Suprapubic skin (tissue), 4 donors: Measurements from ENCODE around the gene TELO2. TPM values are rescaled to one million over a fixed set of nuclear protein-coding genes. Genes with fewer than 3 reads are reported as not detected.

Source experiments
- DNase-seq, 2 donors: peaks; one replicate each; pipeline ENCODE4 v3.0.0-alpha.2; 2019; ENCODE audit warnings: low spot score in 2 of 2
- H3K27ac ChIP-seq: fragments of 200-600 bp; sonication (generic); one replicate; pipeline ENCODE4 v1.5.1; 2019
- H3K27me3 ChIP-seq: fragments of 200-600 bp; sonication (generic); one replicate; pipeline ENCODE4 v1.5.1; 2019
- H3K36me3 ChIP-seq: fragments of 200-600 bp; sonication (generic); one replicate; pipeline ENCODE4 v1.5.1; 2019
- H3K4me1 ChIP-seq: fragments of 200-600 bp; sonication (generic); one replicate; pipeline ENCODE4 v1.5.1; 2019
- H3K4me3 ChIP-seq: fragments of 200-600 bp; sonication (generic); one replicate; pipeline ENCODE4 v1.5.1; 2019; ENCODE audit warnings: mild to moderate bottlenecking
- H3K9me3 ChIP-seq: fragments of 200-600 bp; sonication (generic); one replicate; pipeline ENCODE4 v1.5.1; 2019
- EP300 ChIP-seq: sonication (generic); formaldehyde crosslinking; IDR thresholded peaks from one replicate; pipeline ENCODE4 v1.6.1; 2017; ENCODE audit warnings: antibody characterized with exemption
- POLR2A ChIP-seq, 2 donors: fragments of 450-650 bp; IDR thresholded peaks; one replicate each; pipeline ENCODE4 v1.6.1; 2017; ENCODE audit warnings: antibody characterized with exemption in 2 of 2, mild to moderate bottlenecking in 2 of 2, moderate library complexity in 2 of 2
- POLR2AphosphoS5 ChIP-seq, 3 donors: sonication (generic); formaldehyde crosslinking; IDR thresholded peaks; one replicate each; pipeline ENCODE4 v1.6.1; 2017; ENCODE audit warnings: antibody characterized with exemption in 3 of 3
- WGBS: methylation state at CpG from one replicate; pipeline ENCODE4 v1.1.5; 2018; 5-methylcytosine and 5-hydroxymethylcytosine counted together
- total RNA-seq, 4 donors: library from RNA; depleted of rRNA; stranded (reverse); fragments of >200 nt; gene quantifications; one replicate each; pipeline ENCODE4 v1.1.0, GENCODE V29; 2016
- TF ChIP-seq, protein P1 (sequence below), 2 donors: fragments of 200-600 bp in 1 of 2; fragments of 450-650 bp in 1 of 2; sonication (generic) in 1 of 2; IDR thresholded peaks; one replicate each; pipeline ENCODE4 v1.5.1; 2016 to 2019; ENCODE audit warnings: antibody characterized with exemption in 2 of 2, mild to moderate bottlenecking in 1 of 2, moderate library complexity in 1 of 2

Gene TELO2
- total RNA-seq, 4 donors from 2014 or later = 28.1 to 86.1 (median 35.2) TPM

DNA sequence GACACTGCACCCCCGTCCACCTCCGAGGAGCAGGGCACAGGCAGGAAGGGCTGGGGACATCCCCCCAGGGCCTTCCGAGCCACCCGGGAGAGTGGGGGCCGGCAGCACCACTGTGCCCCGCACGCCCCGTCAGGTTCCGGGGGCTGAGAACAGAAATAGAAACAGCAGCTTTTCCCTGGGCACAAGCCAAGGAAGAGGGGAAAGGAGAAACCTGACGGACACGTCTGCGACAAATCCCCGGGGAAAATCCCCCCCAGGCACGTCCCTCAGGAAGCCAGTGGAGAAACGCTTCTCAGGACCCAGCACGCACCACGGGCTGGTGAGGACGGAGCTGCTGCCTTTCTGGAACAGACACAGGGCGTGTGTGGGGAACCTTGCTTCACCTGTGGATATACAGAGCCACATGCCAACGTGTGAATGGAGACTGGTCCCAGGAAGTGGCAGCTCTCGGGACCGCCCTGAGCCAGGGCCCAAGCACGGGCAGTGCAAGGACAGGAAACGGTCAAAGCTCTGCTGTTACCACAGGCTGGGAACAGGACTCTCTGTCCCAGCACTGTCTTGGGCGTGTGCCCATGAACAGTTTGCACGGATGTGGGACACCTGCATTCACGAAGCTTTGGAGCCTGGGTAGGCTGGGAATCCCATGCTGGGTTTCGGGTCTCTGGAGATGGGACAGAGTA, 39.1 kb downstream of the TELO2 start:
- Histone ChIP-seq H3K4me3 (peak overlapping the region; percentile 58), H3K27ac (peak overlapping the region; percentile 91), H3K4me1 (peaks cover 82% of the 10 kb centered on the region), H3K9me3 (no peaks in the 10 kb centered on the region), H3K27me3 (no peaks in the 10 kb centered on the region), H3K36me3 (peaks cover 6% of the 10 kb centered on the region)
- TF ChIP-seq POLR2AphosphoS5 (IDR thresholded peaks at IDR 0.05) (peak in 2 of 3 donors; percentile 68 to 89), EP300 (no peak)
- WGBS = 45% methylated on average over 20 of the region's 28 CpGs
- no peak for DNase-seq

DNA sequence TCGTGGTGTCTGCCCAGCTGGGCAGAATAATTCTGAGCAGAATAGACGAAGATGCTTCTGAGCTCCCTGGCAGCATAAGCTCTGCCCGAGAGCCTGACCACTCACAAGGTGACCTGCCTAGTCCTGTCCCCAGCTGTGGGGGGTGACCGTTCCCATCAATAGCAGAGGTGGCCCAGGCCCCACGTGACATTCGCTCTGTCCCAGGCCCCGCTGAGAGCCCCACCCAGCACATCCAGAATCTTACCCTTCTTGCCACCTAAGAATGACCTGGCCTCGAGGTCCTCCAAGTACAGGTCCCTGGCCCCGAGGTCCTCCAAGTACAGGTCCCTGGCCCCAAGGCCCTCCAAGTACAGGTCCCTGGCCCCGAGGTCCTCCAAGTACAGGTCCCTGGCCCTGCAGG, 39.6 kb downstream of the TELO2 start:
- DNase-seq = no peak
- H3K27ac ChIP-seq = peak overlapping the region; percentile 91
- WGBS = 48% methylated on average over 9 of the region's 10 CpGs
- H3K27me3 ChIP-seq = no peaks in the 10 kb centered on the region
- H3K4me3 ChIP-seq = peak overlapping the region; percentile 58
- H3K36me3 ChIP-seq = peaks cover 6% of the 10 kb centered on the region
- H3K9me3 ChIP-seq = no peaks in the 10 kb centered on the region
- TF ChIP-seq, protein P1, sequence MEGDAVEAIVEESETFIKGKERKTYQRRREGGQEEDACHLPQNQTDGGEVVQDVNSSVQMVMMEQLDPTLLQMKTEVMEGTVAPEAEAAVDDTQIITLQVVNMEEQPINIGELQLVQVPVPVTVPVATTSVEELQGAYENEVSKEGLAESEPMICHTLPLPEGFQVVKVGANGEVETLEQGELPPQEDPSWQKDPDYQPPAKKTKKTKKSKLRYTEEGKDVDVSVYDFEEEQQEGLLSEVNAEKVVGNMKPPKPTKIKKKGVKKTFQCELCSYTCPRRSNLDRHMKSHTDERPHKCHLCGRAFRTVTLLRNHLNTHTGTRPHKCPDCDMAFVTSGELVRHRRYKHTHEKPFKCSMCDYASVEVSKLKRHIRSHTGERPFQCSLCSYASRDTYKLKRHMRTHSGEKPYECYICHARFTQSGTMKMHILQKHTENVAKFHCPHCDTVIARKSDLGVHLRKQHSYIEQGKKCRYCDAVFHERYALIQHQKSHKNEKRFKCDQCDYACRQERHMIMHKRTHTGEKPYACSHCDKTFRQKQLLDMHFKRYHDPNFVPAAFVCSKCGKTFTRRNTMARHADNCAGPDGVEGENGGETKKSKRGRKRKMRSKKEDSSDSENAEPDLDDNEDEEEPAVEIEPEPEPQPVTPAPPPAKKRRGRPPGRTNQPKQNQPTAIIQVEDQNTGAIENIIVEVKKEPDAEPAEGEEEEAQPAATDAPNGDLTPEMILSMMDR (IDR thresholded peaks at IDR 0.05) = no peak
- TF ChIP-seq POLR2A (IDR thresholded peaks at IDR 0.05) (no peak), EP300 (no peak), POLR2AphosphoS5 (IDR thresholded peaks at IDR 0.05) (no peak)
- peaks cover 81% of the 10 kb centered on the region for H3K4me1 ChIP-seq

DNA sequence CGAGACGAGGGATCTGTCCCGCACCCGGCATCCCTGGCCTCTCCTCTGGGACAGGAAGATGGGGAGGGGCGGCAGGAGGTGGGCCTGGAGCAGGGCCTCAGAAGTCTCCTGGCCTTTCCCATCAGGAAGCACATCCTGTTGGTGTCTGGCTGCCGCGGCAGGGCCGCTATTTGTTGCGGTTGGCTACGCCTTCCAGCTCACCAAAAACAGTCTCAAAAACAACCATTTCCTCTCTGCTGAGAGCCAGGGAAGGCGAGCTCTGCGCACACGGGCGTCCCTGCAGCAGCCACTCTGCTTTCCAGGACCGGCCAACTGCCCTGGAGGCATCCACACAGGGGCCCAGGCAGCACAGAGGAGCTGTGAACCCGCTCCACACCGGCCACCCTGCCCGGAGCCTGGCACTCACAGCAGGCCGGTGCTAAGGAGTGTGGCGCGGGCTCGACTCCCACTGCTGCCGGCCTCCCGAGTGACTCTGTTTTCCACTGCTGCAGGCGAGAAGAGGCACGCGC, 40.3 kb downstream of the TELO2 start, which contains the start of gene TMEM204:
TMEM204 (plus strand) TSS at position 224 of the 509 bp plus-strand sequence. CDS start 610 bp downstream, outside the sequence.
- H3K4me1 ChIP-seq = peaks cover 74% of the 10 kb centered on the region
- no peaks in the 10 kb centered on the region for H3K27me3 ChIP-seq
- WGBS = 7% methylated on average over 16 of the region's 27 CpGs
- H3K4me3 ChIP-seq = peak within 1 kb of the TSS; percentile 58
- no peak for DNase-seq
- no peak for TF ChIP-seq EP300
- TF ChIP-seq POLR2A (IDR thresholded peaks at IDR 0.05) = peak; percentile 15 to 44
- peak in 2 of 3 donors; percentile 48 to 50 for TF ChIP-seq POLR2AphosphoS5 (IDR thresholded peaks at IDR 0.05)
- TF ChIP-seq, protein P1 (IDR thresholded peaks at IDR 0.05) = no peak
- H3K9me3 ChIP-seq = no peaks in the 10 kb centered on the region
- H3K27ac ChIP-seq = peak within 1 kb of the TSS; percentile 91
- H3K36me3 ChIP-seq = peaks cover 11% of the 10 kb centered on the region

DNA sequence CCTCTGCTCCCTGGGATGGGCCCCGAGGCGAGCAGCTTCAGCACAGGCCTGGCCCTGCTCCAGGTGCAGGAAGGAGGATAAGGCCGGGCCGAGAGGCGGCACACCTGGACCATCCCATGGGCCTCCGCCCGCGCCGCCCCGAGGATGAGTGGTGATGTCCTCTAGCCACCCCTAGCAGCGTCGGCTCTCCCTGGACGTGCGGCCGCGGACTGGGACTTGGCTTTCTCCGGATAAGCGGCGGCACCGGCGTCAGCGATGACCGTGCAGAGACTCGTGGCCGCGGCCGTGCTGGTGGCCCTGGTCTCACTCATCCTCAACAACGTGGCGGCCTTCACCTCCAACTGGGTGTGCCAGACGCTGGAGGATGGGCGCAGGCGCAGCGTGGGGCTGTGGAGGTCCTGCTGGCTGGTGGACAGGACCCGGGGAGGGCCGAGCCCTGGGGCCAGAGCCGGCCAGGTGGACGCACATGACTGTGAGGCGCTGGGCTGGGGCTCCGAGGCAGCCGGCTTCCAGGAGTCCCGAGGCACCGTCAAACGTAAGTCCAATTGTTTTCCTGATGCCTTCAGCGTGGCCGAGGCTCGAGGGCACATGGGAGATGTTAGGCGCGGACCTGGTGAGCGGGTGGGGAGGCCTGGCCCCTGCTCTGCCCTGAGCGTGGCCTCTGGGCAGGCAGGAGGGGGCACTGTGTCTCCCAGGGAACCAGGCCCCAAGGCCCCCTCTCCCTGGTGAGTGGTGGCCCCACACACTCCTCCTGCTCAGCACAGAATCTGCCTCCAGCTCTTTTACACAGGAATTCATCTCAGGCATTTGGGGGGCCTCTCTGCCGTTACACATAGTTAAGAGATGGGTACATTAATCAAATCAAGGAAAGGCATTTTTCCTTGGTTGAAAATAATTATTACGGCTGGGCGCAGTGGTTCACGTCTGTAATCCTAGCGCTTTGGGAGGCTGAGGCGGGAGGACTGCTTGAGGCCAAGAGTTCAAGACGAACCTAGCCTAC, 41.2 kb downstream of the TELO2 start:
- Histone ChIP-seq H3K27me3 (no peaks in the 10 kb centered on the region), H3K4me1 (peaks cover 68% of the 10 kb centered on the region), H3K36me3 (peaks cover 19% of the 10 kb centered on the region), H3K9me3 (no peaks in the 10 kb centered on the region), H3K4me3 (peak overlapping the region; percentile 58), H3K27ac (peak overlapping the region; percentile 91)
- 18% methylated on average over 33 of the region's 57 CpGs for WGBS
- no peak for TF ChIP-seq POLR2A (IDR thresholded peaks at IDR 0.05)
- no peak for TF ChIP-seq POLR2AphosphoS5 (IDR thresholded peaks at IDR 0.05)
- TF ChIP-seq, protein P1 (IDR thresholded peaks at IDR 0.05) = no peak
- no peak for TF ChIP-seq EP300
- no peak for DNase-seq

DNA sequence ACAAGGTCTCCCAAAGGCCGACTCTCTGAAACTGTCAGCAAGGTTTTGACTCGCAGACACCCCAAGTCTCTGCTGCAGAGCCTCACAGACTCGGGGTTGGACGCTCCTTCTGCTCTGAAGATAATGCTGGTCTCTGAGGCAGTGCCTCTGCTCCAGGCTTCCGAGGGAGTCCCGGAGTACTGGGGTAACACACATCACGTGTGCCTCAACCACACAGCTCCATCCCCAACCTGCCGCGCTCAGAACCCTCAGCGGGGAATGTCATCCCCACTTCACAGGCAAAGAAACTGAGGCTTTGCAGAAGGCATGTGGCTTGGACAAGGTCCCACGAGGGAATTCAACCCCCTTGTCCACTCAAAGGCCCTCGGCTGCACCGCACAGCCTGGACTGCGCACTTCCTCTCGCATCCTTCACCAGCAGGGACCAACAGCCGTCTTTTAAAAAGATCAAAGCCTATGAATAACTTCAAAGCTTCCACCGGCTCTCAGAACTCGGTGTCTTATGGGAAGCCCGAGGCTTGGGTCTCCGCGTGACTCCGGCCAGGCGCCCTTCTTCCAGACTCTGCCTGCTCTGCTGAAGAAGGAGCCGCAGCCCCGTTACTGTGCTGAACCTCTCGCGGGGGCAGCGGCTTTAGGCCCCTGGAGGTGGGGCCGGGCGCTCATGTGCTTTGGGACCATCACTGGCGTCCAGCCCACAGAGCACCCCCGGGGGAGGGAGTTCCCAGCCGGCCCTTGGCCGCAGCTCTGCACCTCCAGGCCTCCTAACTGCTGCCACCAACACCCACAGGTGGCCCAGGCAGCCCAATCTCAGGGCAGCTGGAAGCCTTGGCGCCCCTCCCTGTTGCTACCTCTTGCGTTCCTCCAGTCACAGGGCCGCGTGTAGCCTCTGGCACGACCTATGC, 42.5 kb downstream of the TELO2 start:
- peaks cover 29% of the 10 kb centered on the region for H3K36me3 ChIP-seq
- no peak for DNase-seq
- 63% methylated on average over 23 of the region's 39 CpGs for WGBS
- no peaks in the 10 kb centered on the region for H3K9me3 ChIP-seq
- peak overlapping the region; percentile 58 for H3K4me3 ChIP-seq
- H3K4me1 ChIP-seq = peaks cover 56% of the 10 kb centered on the region
- peak overlapping the region; percentile 10 for H3K27ac ChIP-seq
- no peaks in the 10 kb centered on the region for H3K27me3 ChIP-seq
- TF ChIP-seq, protein P1 (IDR thresholded peaks at IDR 0.05) = no peak
- TF ChIP-seq EP300 (no peak), POLR2AphosphoS5 (IDR thresholded peaks at IDR 0.05) (no peak), POLR2A (IDR thresholded peaks at IDR 0.05) (no peak)
